HEK293 (cell line): Measurements from ENCODE around the gene CTDSP2.

Experiments used
- CTCF ChIA-PET: fragments of 350-600 bp; formaldehyde crosslinking; extraction: SDS; loops from one replicate; lab custom pipeline; 2021; ENCODE audit warnings: antibody characterized with exemption; lab: Yijun Ruan, JAX
- POLR2A ChIA-PET: fragments of 300-600 bp; formaldehyde crosslinking; extraction: SDS; loops from one replicate; lab custom pipeline; 2020; ENCODE audit warnings: antibody characterized with exemption, inconsistent platforms; lab: Yijun Ruan, JAX
- H3K27ac ChIP-seq: fragments of 200-500 bp; sonication (Bioruptor generic); 2 replicates; pipeline ENCODE4 v1.5.1; 2014; ENCODE audit warnings: low read depth, low read length, control low read depth, inconsistent platforms; ENCODE audit errors: extremely low read depth
- H3K36me3 ChIP-seq, 2 experiments: fragments of 200-500 bp in 1 of 2; sonication (Bioruptor generic) in 1 of 2; 1 replicate in 1 of 2; 2 replicates in 1 of 2; pipeline ENCODE4 v1.5.1; 2014 to 2017; ENCODE audit warnings: inconsistent platforms in 2 of 2, low read length in 2 of 2; ENCODE audit not compliant: control insufficient read depth in 2 of 2, insufficient read depth in 1 of 2
- H3K4me1 ChIP-seq: fragments of 200-500 bp; sonication (Bioruptor generic); 2 replicates; pipeline ENCODE4 v1.5.1; 2014; ENCODE audit warnings: mild to moderate bottlenecking, low read length, inconsistent platforms; ENCODE audit not compliant: control insufficient read depth, insufficient read depth
- H3K4me3 ChIP-seq: 2 replicates; pipeline ENCODE4 v1.5.1; 2011; ENCODE audit warnings: low read depth, mild to moderate bottlenecking, control low read depth, low read length, moderate library complexity
- H3K9me3 ChIP-seq: fragments of 200-500 bp; sonication (Bioruptor generic); 2 replicates; pipeline ENCODE4 v1.5.1; 2014; ENCODE audit warnings: low read depth, low read length, inconsistent platforms; ENCODE audit not compliant: control insufficient read depth, insufficient read depth
- BCL6B ChIP-seq: fragments of 450-650 bp; formaldehyde crosslinking; IDR thresholded peaks from 2 replicates; pipeline ENCODE4 v1.5.1; 2017; ENCODE audit warnings: missing biosample characterization, missing genetic modification characterization
- ELK4 ChIP-seq: IDR thresholded peaks from 2 replicates; pipeline ENCODE4 v1.6.1; 2011; ENCODE audit warnings: mild to moderate bottlenecking, low read depth, low read length, borderline replicate concordance
- KLF10 ChIP-seq: fragments of 450-650 bp; IDR thresholded peaks from 2 replicates; pipeline ENCODE4 v1.5.1; 2018; ENCODE audit warnings: missing biosample characterization, mild to moderate bottlenecking, missing genetic modification characterization
- OSR2 ChIP-seq: fragments of 450-650 bp; formaldehyde crosslinking; IDR thresholded peaks from 2 replicates; pipeline ENCODE4 v1.5.1; 2016; ENCODE audit warnings: missing biosample characterization, missing genetic modification characterization
- PRDM2 ChIP-seq: fragments of 450-650 bp; formaldehyde crosslinking; IDR thresholded peaks from 2 replicates; pipeline ENCODE4 v1.5.1; 2016; ENCODE audit warnings: missing biosample characterization, missing genetic modification characterization, borderline replicate concordance
- SP2 ChIP-seq: fragments of 450-650 bp; formaldehyde crosslinking; IDR thresholded peaks from 2 replicates; pipeline ENCODE4 v1.5.1; 2016; ENCODE audit warnings: missing biosample characterization, missing genetic modification characterization
- TRIM28 ChIP-seq: IDR thresholded peaks from 2 replicates; pipeline ENCODE4 v1.6.1; 2011; ENCODE audit warnings: low read length, control low read depth, borderline replicate concordance
- ZBTB1 ChIP-seq: fragments of 450-650 bp; formaldehyde crosslinking; IDR thresholded peaks from 2 replicates; pipeline ENCODE4 v1.5.1; 2016; ENCODE audit warnings: missing biosample characterization, missing genetic modification characterization
- ZFP37 ChIP-seq: fragments of 450-650 bp; formaldehyde crosslinking; IDR thresholded peaks from 2 replicates; pipeline ENCODE4 v1.5.1; 2016; ENCODE audit warnings: missing biosample characterization, missing genetic modification characterization
- ZNF157 ChIP-seq: fragments of 450-650 bp; formaldehyde crosslinking; IDR thresholded peaks from 2 replicates; pipeline ENCODE4 v1.5.1; 2016; ENCODE audit warnings: missing biosample characterization, missing genetic modification characterization
- ZNF18 ChIP-seq: fragments of 450-650 bp; formaldehyde crosslinking; IDR thresholded peaks from 2 replicates; pipeline ENCODE4 v1.5.1; 2016; ENCODE audit warnings: missing biosample characterization, missing genetic modification characterization
- ZNF2 ChIP-seq: fragments of 450-650 bp; formaldehyde crosslinking; IDR thresholded peaks from 2 replicates; pipeline ENCODE4 v1.5.1; 2016; ENCODE audit warnings: missing biosample characterization, missing genetic modification characterization
- ZNF266 ChIP-seq: fragments of 450-650 bp; formaldehyde crosslinking; IDR thresholded peaks from 2 replicates; pipeline ENCODE4 v1.5.1; 2016; ENCODE audit warnings: missing biosample characterization, missing genetic modification characterization, low read depth
- ZNF302 ChIP-seq: fragments of 450-650 bp; formaldehyde crosslinking; IDR thresholded peaks from 2 replicates; pipeline ENCODE4 v1.5.1; 2016; ENCODE audit warnings: missing biosample characterization, missing genetic modification characterization, low read depth
- ZNF341 ChIP-seq: fragments of 450-650 bp; formaldehyde crosslinking; IDR thresholded peaks from 2 replicates; pipeline ENCODE4; 2016; ENCODE audit warnings: low read depth, missing biosample characterization, missing genetic modification characterization
- ZNF514 ChIP-seq: fragments of 450-650 bp; formaldehyde crosslinking; IDR thresholded peaks from 2 replicates; pipeline ENCODE4 v1.5.1; 2016; ENCODE audit warnings: missing biosample characterization, missing genetic modification characterization
- ZNF561 ChIP-seq: fragments of 450-650 bp; IDR thresholded peaks from 2 replicates; pipeline ENCODE4 v1.5.1; 2018; ENCODE audit warnings: missing biosample characterization, missing genetic modification characterization, borderline replicate concordance
- ZNF677 ChIP-seq: fragments of 450-650 bp; IDR thresholded peaks from 2 replicates; pipeline ENCODE4 v1.5.0; 2018; ENCODE audit warnings: missing biosample characterization, mild to moderate bottlenecking, missing genetic modification characterization, moderate library complexity
- ZNF704 ChIP-seq: fragments of 450-650 bp; formaldehyde crosslinking; IDR thresholded peaks from 2 replicates; pipeline ENCODE4 v1.5.1; 2016; ENCODE audit warnings: missing biosample characterization, missing genetic modification characterization
- ZSCAN16 ChIP-seq: fragments of 450-650 bp; formaldehyde crosslinking; IDR thresholded peaks from 2 replicates; pipeline ENCODE4 v1.5.1; 2016; ENCODE audit warnings: missing biosample characterization, missing genetic modification characterization

The CTDSP2 gene

GRCh38 chr12:57852620-57853500, 6.3 kb upstream of the CTDSP2 start:
- no peaks in the 10 kb centered on the region for H3K36me3 ChIP-seq
- H3K27ac ChIP-seq, result no peak overlapping the region
- no peaks in the 10 kb centered on the region for H3K4me1 ChIP-seq
- TF ChIP-seq BCL6B (tag by site-specific recombination) (no peak), ZNF18 (no peak), ZNF157 (tag by site-specific recombination) (no peak), TRIM28 (no peak), ZNF266 (tag by site-specific recombination) (no peak), ZNF2 (tag by site-specific recombination) (no peak), ZNF302 (tag by site-specific recombination) (no peak), ELK4 (no peak), ZNF704 (tag by site-specific recombination) (no peak), ZBTB1 (tag by site-specific recombination) (no peak), ZNF341 (no peak), OSR2 (tag by site-specific recombination) (no peak), ZNF561 (tag by site-specific recombination) (no peak), SP2 (tag by site-specific recombination) (no peak), ZSCAN16 (no peak), ZFP37 (no peak), PRDM2 (tag by site-specific recombination) (no peak), ZNF514 (tag by site-specific recombination) (no peak), KLF10 (tag by site-specific recombination) (no peak), ZNF677 (no peak)
- CTCF ChIA-PET, result no interaction called here
- POLR2A ChIA-PET, result interaction anchor here (1.9 kb wide), 1 partner anchor 44 kb away, joined by 7 read pairs; no protein-coding TSS in a partner anchor
- no peak overlapping the region for H3K4me3 ChIP-seq
- no peaks in the 10 kb centered on the region for H3K9me3 ChIP-seq
